SU-DHL-6 (cell line): Measurements from ENCODE around the gene QKI.

Source experiments
- CTCF ChIP-seq: fragments of 200-600 bp; sonication (generic); IDR thresholded peaks from one replicate; pipeline ENCODE4 v1.5.1; 2017; ENCODE audit warnings: antibody characterized with exemption, mild to moderate bottlenecking, low read length, moderate library complexity; ENCODE audit not compliant: insufficient read depth, poor library complexity, severe bottlenecking
- EZH2phosphoT487 ChIP-seq: fragments of 200-600 bp; sonication (generic), shearing (Covaris generic); conservative IDR thresholded peaks from 2 replicates; pipeline ENCODE4 v1.6.1; 2018; ENCODE audit warnings: mild to moderate bottlenecking, antibody characterized with exemption, low read length, moderate library complexity, mixed read lengths

- TF ChIP-seq CTCF (no peak), EZH2phosphoT487 (no peak)
Measured at GRCh38 chr6:163429858-163430448, 15.4 kb downstream of the QKI start.
